K562 (cell line): ENCODE measurements around the gene COL4A4. TPM values are rescaled to one million over a fixed set of nuclear protein-coding genes. Genes with fewer than 3 reads are reported as not detected.
A peak's percentile ranks its signal among the peaks of the same experiment; 100 is the strongest.

Experiments used
- ATAC-seq: fragments of 200-7000 bp; cut with Tn5 transposase; 3 replicates; pipeline ENCODE4 v1.9.1; 2020; ENCODE audit warnings: moderate library complexity
- BruUV-seq: library from RNA; stranded (reverse); fragments of 400-500 nt; replicated peaks from 2 replicates; lab custom pipeline; 2021; lab: Mats Ljungman, UMichigan
- CTCF ChIA-PET: fragments of 300-600 bp; formaldehyde crosslinking; extraction: SDS; loops from one replicate; lab custom pipeline; 2021; ENCODE audit warnings: low intra/inter-chr PET ratio; lab: Yijun Ruan, JAX
- POLR2A ChIA-PET: fragments of 300-600, 350-650 bp; sonication (Branson Sonifier 250); formaldehyde crosslinking; extraction: SDS; loops from one replicate; lab custom pipeline; 2021; ENCODE audit warnings: antibody characterized with exemption, inconsistent platforms; lab: Yijun Ruan, JAX
- DNase-seq, 4 experiments: peaks; one replicate each; pipeline versions ENCODE4 v3.0.0 to v3.0.0-alpha.2; 2011 to 2018; ENCODE audit warnings: low spot score in 3 of 4, mixed read lengths in 3 of 4; ENCODE audit errors: extremely low read depth in 1 of 4
- FAIRE-seq: peaks from 2 replicates; lab custom pipeline; 2011; peaks lifted over from hg19 to GRCh38; lab: Jason Lieb, UNC
- H2AFZ ChIP-seq: 2 replicates; pipeline ENCODE4 v1.6.0; 2011; ENCODE audit warnings: low read depth, low read length, control low read depth, inconsistent platforms
- H3K27ac ChIP-seq: fragments of 200-600 bp; 3 replicates; pipeline ENCODE4 v1.8.0; 2011; ENCODE audit warnings: low read depth, mild to moderate bottlenecking, control low read depth, inconsistent platforms, low read length, moderate library complexity, mixed read lengths; ENCODE audit errors: extremely low read depth
- H3K27me3 ChIP-seq, 2 experiments: fragments of 300-600 bp in 1 of 2; 2 replicates in 1 of 2; 3 replicates in 1 of 2; pipeline versions ENCODE4 v1.6.0 to v1.8.0; 2011; ENCODE audit warnings: inconsistent platforms in 2 of 2, low read length in 2 of 2, mild to moderate bottlenecking in 1 of 2, mixed read lengths in 1 of 2, moderate library complexity in 1 of 2; ENCODE audit not compliant: control insufficient read depth in 2 of 2, insufficient read depth in 2 of 2
- H3K36me3 ChIP-seq: fragments of 300-600 bp; 3 replicates; pipeline ENCODE4 v1.8.0; 2011; ENCODE audit warnings: mild to moderate bottlenecking, low read length, inconsistent platforms; ENCODE audit not compliant: control insufficient read depth, insufficient read depth
- H3K4me1 ChIP-seq, 2 experiments: fragments of 200-600 bp in 1 of 2; replicated peaks in 1 of 2; 2 replicates in 1 of 2; 3 replicates in 1 of 2; pipeline versions ENCODE4 v1.5.1 to v1.8.0; 2011; ENCODE audit warnings: inconsistent platforms in 2 of 2, low read length in 2 of 2, mild to moderate bottlenecking in 1 of 2, mixed read lengths in 1 of 2, moderate library complexity in 1 of 2; ENCODE audit not compliant: control insufficient read depth in 2 of 2, insufficient read depth in 2 of 2
- H3K4me2 ChIP-seq: 2 replicates; pipeline ENCODE4 v1.6.1; 2011; ENCODE audit warnings: low read length, control low read depth, inconsistent platforms, mixed read lengths; ENCODE audit not compliant: insufficient read depth
- H3K4me3 ChIP-seq: fragments of 200-600 bp; sonication (generic), shearing (Covaris generic); 2 replicates; pipeline ENCODE4 v1.5.1; 2016; ENCODE audit warnings: control low read depth, inconsistent platforms
- H3K79me2 ChIP-seq: fragments of 200-600 bp; 3 replicates; pipeline ENCODE4 v1.8.0; 2011; ENCODE audit warnings: low read length, inconsistent platforms; ENCODE audit not compliant: control insufficient read depth, insufficient read depth
- H3K9ac ChIP-seq, 2 experiments: 2 replicates each; pipeline versions ENCODE4 v1.6.0 to v1.6.1; 2011; ENCODE audit warnings: low read depth in 2 of 2, low read length in 2 of 2, control low read depth in 1 of 2, inconsistent platforms in 1 of 2, mild to moderate bottlenecking in 1 of 2, mixed read lengths in 1 of 2; ENCODE audit not compliant: insufficient read depth in 1 of 2
- H3K9me1 ChIP-seq: one replicate; pipeline ENCODE4 v1.6.0; 2011; ENCODE audit warnings: inconsistent platforms, mild to moderate bottlenecking, low read length, moderate library complexity; ENCODE audit not compliant: control insufficient read depth, insufficient read depth
- H3K9me3 ChIP-seq: replicated peaks from 2 replicates; pipeline ENCODE4 v1.5.1; 2011; ENCODE audit warnings: low read depth, low read length, inconsistent platforms; ENCODE audit not compliant: control insufficient read depth, insufficient read depth
- H4K20me1 ChIP-seq: replicated peaks from 2 replicates; pipeline ENCODE4 v1.6.1; 2011; ENCODE audit warnings: low read length, inconsistent platforms, mixed read lengths; ENCODE audit not compliant: control insufficient read depth, insufficient read depth
- ATF7 ChIP-seq: fragments of 450-650 bp; IDR thresholded peaks from 2 replicates; pipeline ENCODE4 v1.7.1; 2014; ENCODE audit warnings: mild to moderate bottlenecking, moderate library complexity
- EWSR1 ChIP-seq: fragments of 450-650 bp; IDR thresholded peaks from 2 replicates; pipeline ENCODE4 v1.6.1; 2018; ENCODE audit warnings: borderline replicate concordance, mild to moderate bottlenecking, low read depth, moderate library complexity; ENCODE audit not compliant: partially characterized antibody
- HSF4 ChIP-seq: fragments of 250-450 bp; sonication (Bioruptor Pico); IDR thresholded peaks from 2 replicates; pipeline ENCODE4 v2.1.2; 2022; ENCODE audit warnings: mild to moderate bottlenecking, moderate library complexity, borderline replicate concordance
- NR2F6 ChIP-seq: fragments of 450-650 bp; formaldehyde crosslinking; IDR thresholded peaks from 2 replicates; pipeline ENCODE4 v1.4.0; 2020; ENCODE audit warnings: mild to moderate bottlenecking
- NR3C1 ChIP-seq: sonication (generic); formaldehyde crosslinking; IDR thresholded peaks from 2 replicates; pipeline ENCODE4 v1.8.1; 2022; ENCODE audit warnings: missing genetic modification reagents
- POLR3G ChIP-seq: IDR thresholded peaks from 2 replicates; pipeline ENCODE4 v1.6.1; 2011; ENCODE audit not compliant: insufficient read length, insufficient replicate concordance; ENCODE audit errors: extremely low read depth
- RB1 ChIP-seq: fragments of 450-650 bp; IDR thresholded peaks from 2 replicates; pipeline ENCODE4 v1.6.1; 2017; ENCODE audit warnings: low read depth, mild to moderate bottlenecking
- RHOXF2B ChIP-seq: fragments of 250-450 bp; sonication (Bioruptor Pico); conservative IDR thresholded peaks from 2 replicates; pipeline ENCODE4 v1.5.1; 2021
- SMAD2 ChIP-seq: fragments of 150-350 bp; IDR thresholded peaks from 2 replicates; pipeline ENCODE4 v1.6.1; 2014; ENCODE audit warnings: low read depth, mild to moderate bottlenecking, low read length
- SUPT5H ChIP-seq: fragments of 450-650 bp; IDR thresholded peaks from 2 replicates; pipeline ENCODE4 v1.6.1; 2016
- TAF1 ChIP-seq: IDR thresholded peaks from 2 replicates; pipeline ENCODE4 v1.6.1; 2011; ENCODE audit warnings: mild to moderate bottlenecking, low read length, moderate library complexity; ENCODE audit not compliant: insufficient read depth, control insufficient read depth, severe bottlenecking; ENCODE audit errors: extremely low read depth
- ZBTB11 ChIP-seq, 3 experiments: fragments of 200-800 bp in 1 of 3; fragments of 250-450 bp in 1 of 3; fragments of 450-650 bp in 1 of 3; sonication (Bioruptor Pico) in 1 of 3; sonication (Bioruptor generic) in 1 of 3; formaldehyde crosslinking in 1 of 3; IDR thresholded peaks; 2 replicates each; pipeline versions ENCODE4 v1.6.1 to v1.8.0; 2016 to 2022; ENCODE audit warnings: mild to moderate bottlenecking in 2 of 3, missing genetic modification characterization in 2 of 3, missing compliant biosample characterization in 1 of 3, moderate library complexity in 1 of 3
- ZNF75A ChIP-seq: fragments of 450-650 bp; formaldehyde crosslinking; IDR thresholded peaks from 2 replicates; pipeline ENCODE4 v1.4.0; 2020; ENCODE audit warnings: mild to moderate bottlenecking
- ZSCAN32 ChIP-seq: fragments of 450-650 bp; formaldehyde crosslinking; IDR thresholded peaks from 2 replicates; pipeline ENCODE4 v1.4.0; 2020; ENCODE audit warnings: mild to moderate bottlenecking, moderate library complexity
- WGBS: fragments of 100-300 bp; shearing (Covaris generic); methylation state at CpG from one replicate; pipeline ENCODE4 v1.1.6; 2016; ENCODE audit warnings: low coverage, mixed read lengths; ENCODE audit not compliant: insufficient coverage; ENCODE audit errors: missing lambda C conversion rate; 5-methylcytosine and 5-hydroxymethylcytosine counted together
- in situ Hi-C: fragments of 300-500 bp; cut with MboI; formaldehyde crosslinking; loops from 4 replicates; pipeline ENCODE4 v1.15.0; 2018; ENCODE audit warnings: inconsistent platforms, mixed read lengths
- intact Hi-C: fragments of 100-400 bp; cut with micrococcal nuclease; formaldehyde crosslinking; loops from 2 replicates; pipeline ENCODE4 v1.14.2; 2022
- polyA plus RNA-seq, 8 experiments: library from polyadenylated mRNA; depleted of rRNA in 4 of 8; stranded (reverse) in 5 of 8; unstranded in 3 of 8; fragments of >200 nt; fragmentation: Nextera tagmentation in 2 of 8; fragmentation: Illumina TruSeq in 1 of 8; extraction: Ambion mirVana in 2 of 8; extraction: Trizol in 1 of 8; gene quantifications; 2 replicates each; pipeline versions ENCODE4 v1.2.1 to v1.2.3, GENCODE V29; 2011 to 2014; ENCODE audit warnings: inconsistent platforms in 1 of 8, missing spikeins in 1 of 8
- total RNA-seq, 7 experiments: library from RNA; depleted of rRNA in 6 of 7; stranded (reverse); fragments of >200 nt in 6 of 7; fragmentation: Illumina TruSeq in 2 of 7; extraction: Trizol in 2 of 7; gene quantifications; 2 replicates each; pipeline versions ENCODE4 v1.2.1 to v1.2.3, GENCODE V29; 2011 to 2021; ENCODE audit warnings: low replicate concordance in 1 of 7
- TF ChIP-seq, protein P1 (sequence below): fragments of 250-450 bp; sonication (Bioruptor Pico); IDR thresholded peaks from 2 replicates; pipeline ENCODE4 v1.8.0; 2021; ENCODE audit warnings: moderate library complexity, mild to moderate bottlenecking, inconsistent platforms

Gene COL4A4
- total and polyA plus RNA-seq, 9 of the 15 experiments (the other 6 are each of a cell fraction or from before 2014, with no cell fraction given) = under 0.01 to 0.01 TPM; not detected in 7

GRCh38 chr2:226983895-226984749, 179.9 kb downstream of the COL4A4 start:
- H3K9me3 ChIP-seq = no peaks in the 10 kb centered on the region
- no TSS peak for BruUV-seq
- H3K36me3 ChIP-seq = no peaks in the 10 kb centered on the region
- peak overlapping the region; percentile 41 for H3K27ac ChIP-seq
- 0 out of 3 replicates have a peak, but pooled peaks cover 4% of the 10 kb centered on the region for H3K79me2 ChIP-seq
- 49% methylated on average over 11 of the region's 12 CpGs for WGBS
- ChIA-PET CTCF (interaction anchor here (2.9 kb wide), 1 partner anchor 171 kb away, joined by 19 read pairs; no protein-coding TSS in a partner anchor), POLR2A (interaction anchor here (0.6 kb wide), 1 partner anchor 63 kb away, joined by 3 read pairs; no protein-coding TSS in a partner anchor)
- H3K9ac ChIP-seq = no peak overlapping the region
- H3K9me1 ChIP-seq = peaks cover 2% of the 10 kb centered on the region
- H2AFZ ChIP-seq = no peak overlapping the region
- in situ Hi-C loops (no loop called here), intact Hi-C loops (no loop called here)
- H3K4me2 ChIP-seq = peak overlapping the region; percentile 18; the same call in 1 of the 2 replicates
- H3K27me3 ChIP-seq = no peaks in the 10 kb centered on the region
- H3K4me1 ChIP-seq = peaks cover 5 to 28% of the 10 kb centered on the region in 2 experiments; a peak in 4 of 5 replicates
- FAIRE-seq (no peak), ATAC-seq (peak; percentile 36), DNase-seq (no peak)
- H3K4me3 ChIP-seq = no peak overlapping the region
- TF ChIP-seq RB1 (no peak), ATF7 (no peak), ZBTB11 (CRISPR knock-in tag; IDR thresholded peaks at IDR 0.05) (no peak), NR3C1 (CRISPR knock-in tag) (no peak), ZNF75A (CRISPR knock-in tag) (no peak), RHOXF2B (CRISPR knock-in tag) (no peak), TAF1 (no peak), SMAD2 (no peak), SUPT5H (no peak), ZSCAN32 (CRISPR knock-in tag) (no peak), HSF4 (CRISPR knock-in tag) (no peak), NR2F6 (no peak), POLR3G (no peak), EWSR1 (no peak)
- TF ChIP-seq, protein P1, sequence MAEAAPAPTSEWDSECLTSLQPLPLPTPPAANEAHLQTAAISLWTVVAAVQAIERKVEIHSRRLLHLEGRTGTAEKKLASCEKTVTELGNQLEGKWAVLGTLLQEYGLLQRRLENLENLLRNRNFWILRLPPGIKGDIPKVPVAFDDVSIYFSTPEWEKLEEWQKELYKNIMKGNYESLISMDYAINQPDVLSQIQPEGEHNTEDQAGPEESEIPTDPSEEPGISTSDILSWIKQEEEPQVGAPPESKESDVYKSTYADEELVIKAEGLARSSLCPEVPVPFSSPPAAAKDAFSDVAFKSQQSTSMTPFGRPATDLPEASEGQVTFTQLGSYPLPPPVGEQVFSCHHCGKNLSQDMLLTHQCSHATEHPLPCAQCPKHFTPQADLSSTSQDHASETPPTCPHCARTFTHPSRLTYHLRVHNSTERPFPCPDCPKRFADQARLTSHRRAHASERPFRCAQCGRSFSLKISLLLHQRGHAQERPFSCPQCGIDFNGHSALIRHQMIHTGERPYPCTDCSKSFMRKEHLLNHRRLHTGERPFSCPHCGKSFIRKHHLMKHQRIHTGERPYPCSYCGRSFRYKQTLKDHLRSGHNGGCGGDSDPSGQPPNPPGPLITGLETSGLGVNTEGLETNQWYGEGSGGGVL (CRISPR knock-in tag) = no peak
- H4K20me1 ChIP-seq = no peaks in the 10 kb centered on the region
